AG09319 (cell line): Measurements from ENCODE around the gene FZD7.

Experiments used
- DNase-seq: peaks from one replicate; pipeline ENCODE4 v3.0.0-alpha.2; 2010; ENCODE audit warnings: low read depth; ENCODE audit errors: extremely low read depth
- TF ChIP-seq, protein P1 (sequence below): IDR thresholded peaks from 2 replicates; pipeline ENCODE4 v1.5.1; 2011; ENCODE audit warnings: low read depth, mild to moderate bottlenecking, inconsistent platforms, low read length, moderate library complexity

Gene FZD7

GRCh38 chr2:202005272-202005887 is 28.3 kb upstream of the FZD7 start:
- no peak for DNase-seq
- TF ChIP-seq, protein P1, sequence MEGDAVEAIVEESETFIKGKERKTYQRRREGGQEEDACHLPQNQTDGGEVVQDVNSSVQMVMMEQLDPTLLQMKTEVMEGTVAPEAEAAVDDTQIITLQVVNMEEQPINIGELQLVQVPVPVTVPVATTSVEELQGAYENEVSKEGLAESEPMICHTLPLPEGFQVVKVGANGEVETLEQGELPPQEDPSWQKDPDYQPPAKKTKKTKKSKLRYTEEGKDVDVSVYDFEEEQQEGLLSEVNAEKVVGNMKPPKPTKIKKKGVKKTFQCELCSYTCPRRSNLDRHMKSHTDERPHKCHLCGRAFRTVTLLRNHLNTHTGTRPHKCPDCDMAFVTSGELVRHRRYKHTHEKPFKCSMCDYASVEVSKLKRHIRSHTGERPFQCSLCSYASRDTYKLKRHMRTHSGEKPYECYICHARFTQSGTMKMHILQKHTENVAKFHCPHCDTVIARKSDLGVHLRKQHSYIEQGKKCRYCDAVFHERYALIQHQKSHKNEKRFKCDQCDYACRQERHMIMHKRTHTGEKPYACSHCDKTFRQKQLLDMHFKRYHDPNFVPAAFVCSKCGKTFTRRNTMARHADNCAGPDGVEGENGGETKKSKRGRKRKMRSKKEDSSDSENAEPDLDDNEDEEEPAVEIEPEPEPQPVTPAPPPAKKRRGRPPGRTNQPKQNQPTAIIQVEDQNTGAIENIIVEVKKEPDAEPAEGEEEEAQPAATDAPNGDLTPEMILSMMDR, result no peak

- DNase-seq, result no peak
- TF ChIP-seq, protein P1, result no peak
These were observed 27.4 kb upstream of the FZD7 start for GRCh38 chr2:202006301-202006700.

DNA sequence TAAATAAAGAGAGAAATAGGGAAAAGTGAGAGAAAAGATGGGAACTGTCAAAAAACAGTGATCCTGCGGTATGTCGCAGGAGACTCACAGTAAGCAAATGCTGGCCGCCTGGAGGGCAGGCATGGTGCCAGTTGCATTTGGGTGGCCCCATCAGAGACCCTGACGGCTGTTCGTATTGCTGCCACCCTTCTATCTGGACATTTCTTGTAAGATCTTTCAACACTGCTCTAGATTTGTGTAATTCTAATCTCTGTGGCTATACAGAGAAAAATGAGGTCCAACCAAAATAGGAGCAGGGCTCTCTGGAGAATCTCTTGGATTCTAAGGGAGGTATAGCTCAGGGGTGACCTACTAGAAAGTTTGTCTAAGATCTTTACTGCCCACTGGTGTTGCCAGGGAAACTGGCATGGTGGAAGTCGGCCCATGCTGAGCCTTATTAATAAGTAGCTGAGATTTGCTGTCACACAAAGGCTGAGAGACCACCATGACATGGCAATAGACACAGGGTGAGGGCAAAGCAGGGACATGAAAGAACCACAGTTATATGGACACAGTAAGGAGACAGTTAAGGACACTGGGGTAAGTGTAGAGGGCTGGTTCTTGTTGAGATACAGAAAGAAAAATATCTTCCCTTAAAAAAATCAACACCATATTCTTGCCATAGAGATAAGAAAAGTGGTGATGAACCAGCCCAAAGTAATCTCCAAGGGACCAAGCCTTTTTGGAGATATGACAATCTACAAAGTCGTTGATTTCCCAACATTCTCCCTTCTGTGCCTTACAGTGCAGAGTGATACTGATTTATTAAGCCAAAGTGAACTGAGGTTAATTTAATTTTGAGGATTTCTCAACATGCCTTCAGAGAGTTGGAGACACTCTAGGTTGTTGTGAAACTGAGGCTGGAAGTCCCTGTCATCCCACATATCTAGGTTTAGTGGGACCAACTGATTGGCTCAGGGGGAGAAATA is 26.4 kb upstream of the FZD7 start:
- no peak for DNase-seq
- TF ChIP-seq, protein P1, result peak; percentile 15

DNA sequence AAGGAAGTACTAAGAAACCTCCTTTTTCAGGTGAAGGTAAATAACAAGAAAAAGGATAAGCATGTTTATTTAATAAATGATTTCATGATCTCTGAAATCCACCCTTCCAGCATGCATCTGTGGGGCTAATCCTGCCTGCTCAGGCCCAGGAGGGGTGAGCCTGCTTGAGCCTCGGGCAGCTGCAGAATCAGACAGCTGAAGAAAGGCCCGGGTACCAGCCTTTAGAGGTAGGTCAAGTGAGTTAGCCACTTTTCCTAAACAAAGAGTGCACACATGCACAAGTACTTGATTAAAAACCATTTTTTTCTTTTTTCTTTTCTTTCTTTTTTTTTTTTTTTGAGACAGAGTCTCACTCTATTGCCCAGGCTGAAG is 25.7 kb upstream of the FZD7 start:
- no peak for DNase-seq
- TF ChIP-seq, protein P1, result no peak

- no peak for DNase-seq
- TF ChIP-seq, protein P1, result no peak
These were observed 24.6 kb upstream of the FZD7 start for GRCh38 chr2:202009019-202009481.

GRCh38 chr2:202009581-202009980 is 24.1 kb upstream of the FZD7 start:
- TF ChIP-seq, protein P1, result no peak
- DNase-seq, result no peak

DNA sequence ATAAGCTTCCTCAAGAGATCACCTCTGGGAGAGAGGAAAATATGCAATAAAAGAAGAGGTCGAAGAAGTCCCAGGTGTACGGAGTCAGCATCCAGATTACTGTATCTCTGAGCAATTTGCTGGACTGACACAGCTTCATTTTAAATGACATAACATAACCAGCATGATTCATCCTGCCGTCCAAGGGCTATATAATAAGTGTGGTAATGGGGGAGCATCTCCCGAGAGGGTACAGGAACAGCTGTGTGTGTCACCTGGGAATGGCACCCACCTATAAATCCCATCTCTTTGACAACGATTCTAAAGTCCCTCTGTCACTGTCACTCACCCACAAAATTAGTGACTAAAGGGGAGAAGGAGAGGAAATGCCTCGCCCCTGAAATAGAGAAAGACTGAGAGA is 19.3 kb upstream of the FZD7 start:
- no peak for DNase-seq
- TF ChIP-seq, protein P1, result no peak
